Measurements from ENCODE around the gene FBLN2.

Gene FBLN2

GRCh38 chr3:13565581-13566452, 16.9 kb downstream of the FBLN2 start:
- H3K4me1 ChIP-seq (ENCODE audit: control insufficient read depth, low read depth, low read length): no peaks in the 10 kb centered on the region
- H3K27me3 ChIP-seq (ENCODE audit: control insufficient read depth, insufficient read depth, low read length): no peaks in the 10 kb centered on the region
- H3K36me3 ChIP-seq (ENCODE audit: control insufficient read depth, low read depth, low read length): no peaks in the 10 kb centered on the region
- H3K4me3 ChIP-seq (ENCODE audit: low read length): no peak overlapping the region
- H3K9ac ChIP-seq (ENCODE audit: low read length): no peak overlapping the region
- H3K27ac ChIP-seq (ENCODE audit: low read length): no peak overlapping the region
- H3K9me3 ChIP-seq (ENCODE audit: control insufficient read depth, low read depth, low read length): no peaks in the 10 kb centered on the region

GRCh38 chr3:13566453-13566748, 17.5 kb downstream of the FBLN2 start:
- no peak overlapping the region for H3K9ac ChIP-seq (ENCODE audit: low read length)
- no peaks in the 10 kb centered on the region for H3K4me1 ChIP-seq (ENCODE audit: control insufficient read depth, low read depth, low read length)
- no peaks in the 10 kb centered on the region for H3K9me3 ChIP-seq (ENCODE audit: control insufficient read depth, low read depth, low read length)
- no peak overlapping the region for H3K27ac ChIP-seq (ENCODE audit: low read length)
- H3K27me3 ChIP-seq (ENCODE audit: control insufficient read depth, insufficient read depth, low read length): no peaks in the 10 kb centered on the region
- no peaks in the 10 kb centered on the region for H3K36me3 ChIP-seq (ENCODE audit: control insufficient read depth, low read depth, low read length)
- H3K4me3 ChIP-seq (ENCODE audit: low read length): no peak overlapping the region

GRCh38 chr3:13566769-13567310, 17.9 kb downstream of the FBLN2 start:
- Histone ChIP-seq H3K9me3 (ENCODE audit: control insufficient read depth, low read depth, low read length) (no peaks in the 10 kb centered on the region), H3K27me3 (ENCODE audit: control insufficient read depth, insufficient read depth, low read length) (no peaks in the 10 kb centered on the region), H3K36me3 (ENCODE audit: control insufficient read depth, low read depth, low read length) (no peaks in the 10 kb centered on the region), H3K9ac (ENCODE audit: low read length) (no peak overlapping the region), H3K4me3 (ENCODE audit: low read length) (no peak overlapping the region), H3K27ac (ENCODE audit: low read length) (no peak overlapping the region), H3K4me1 (ENCODE audit: control insufficient read depth, low read depth, low read length) (no peaks in the 10 kb centered on the region)

- no peak overlapping the region for H3K4me3 ChIP-seq (ENCODE audit: low read length)
- no peaks in the 10 kb centered on the region for H3K36me3 ChIP-seq (ENCODE audit: control insufficient read depth, low read depth, low read length)
- H3K27ac ChIP-seq (ENCODE audit: low read length): no peak overlapping the region
- H3K27me3 ChIP-seq (ENCODE audit: control insufficient read depth, insufficient read depth, low read length): no peaks in the 10 kb centered on the region
- no peak overlapping the region for H3K9ac ChIP-seq (ENCODE audit: low read length)
- no peaks in the 10 kb centered on the region for H3K4me1 ChIP-seq (ENCODE audit: control insufficient read depth, low read depth, low read length)
- H3K9me3 ChIP-seq (ENCODE audit: control insufficient read depth, low read depth, low read length): no peaks in the 10 kb centered on the region
These were observed 19.0 kb downstream of the FBLN2 start for GRCh38 chr3:13567684-13568514.

GRCh38 chr3:13568515-13569028, 19.6 kb downstream of the FBLN2 start:
- H3K27ac ChIP-seq (ENCODE audit: low read length): no peak overlapping the region
- H3K36me3 ChIP-seq (ENCODE audit: control insufficient read depth, low read depth, low read length): no peaks in the 10 kb centered on the region
- H3K27me3 ChIP-seq (ENCODE audit: control insufficient read depth, insufficient read depth, low read length): no peaks in the 10 kb centered on the region
- H3K9ac ChIP-seq (ENCODE audit: low read length): no peak overlapping the region
- H3K9me3 ChIP-seq (ENCODE audit: control insufficient read depth, low read depth, low read length): no peaks in the 10 kb centered on the region
- H3K4me3 ChIP-seq (ENCODE audit: low read length): no peak overlapping the region
- no peaks in the 10 kb centered on the region for H3K4me1 ChIP-seq (ENCODE audit: control insufficient read depth, low read depth, low read length)

GRCh38 chr3:13569201-13569600, 20.3 kb downstream of the FBLN2 start:
- no peak overlapping the region for H3K4me3 ChIP-seq (ENCODE audit: low read length)
- no peaks in the 10 kb centered on the region for H3K9me3 ChIP-seq (ENCODE audit: control insufficient read depth, low read depth, low read length)
- H3K27me3 ChIP-seq (ENCODE audit: control insufficient read depth, insufficient read depth, low read length): no peaks in the 10 kb centered on the region
- peaks cover under 1% of the 10 kb centered on the region for H3K4me1 ChIP-seq (ENCODE audit: control insufficient read depth, low read depth, low read length)
- no peak overlapping the region for H3K27ac ChIP-seq (ENCODE audit: low read length)
- no peaks in the 10 kb centered on the region for H3K36me3 ChIP-seq (ENCODE audit: control insufficient read depth, low read depth, low read length)
- no peak overlapping the region for H3K9ac ChIP-seq (ENCODE audit: low read length)

- no peaks in the 10 kb centered on the region for H3K36me3 ChIP-seq (ENCODE audit: control insufficient read depth, low read depth, low read length)
- H3K9me3 ChIP-seq (ENCODE audit: control insufficient read depth, low read depth, low read length): no peaks in the 10 kb centered on the region
- H3K27me3 ChIP-seq (ENCODE audit: control insufficient read depth, insufficient read depth, low read length): no peaks in the 10 kb centered on the region
- H3K4me3 ChIP-seq (ENCODE audit: low read length): no peak overlapping the region
- peaks cover 6% of the 10 kb centered on the region for H3K4me1 ChIP-seq (ENCODE audit: control insufficient read depth, low read depth, low read length)
- no peak overlapping the region for H3K9ac ChIP-seq (ENCODE audit: low read length)
- no peak overlapping the region for H3K27ac ChIP-seq (ENCODE audit: low read length)
These were observed 20.9 kb downstream of the FBLN2 start for GRCh38 chr3:13569641-13570390.

- peaks cover 13% of the 10 kb centered on the region for H3K4me1 ChIP-seq (ENCODE audit: control insufficient read depth, low read depth, low read length)
- H3K9me3 ChIP-seq (ENCODE audit: control insufficient read depth, low read depth, low read length): no peaks in the 10 kb centered on the region
- no peaks in the 10 kb centered on the region for H3K27me3 ChIP-seq (ENCODE audit: control insufficient read depth, insufficient read depth, low read length)
- H3K36me3 ChIP-seq (ENCODE audit: control insufficient read depth, low read depth, low read length): no peaks in the 10 kb centered on the region
- no peak overlapping the region for H3K27ac ChIP-seq (ENCODE audit: low read length)
- no peak overlapping the region for H3K4me3 ChIP-seq (ENCODE audit: low read length)
- no peak overlapping the region for H3K9ac ChIP-seq (ENCODE audit: low read length)
These were observed 21.7 kb downstream of the FBLN2 start for GRCh38 chr3:13570391-13571194.

- peaks cover 19% of the 10 kb centered on the region for H3K4me1 ChIP-seq (ENCODE audit: control insufficient read depth, low read depth, low read length)
- no peaks in the 10 kb centered on the region for H3K36me3 ChIP-seq (ENCODE audit: control insufficient read depth, low read depth, low read length)
- no peaks in the 10 kb centered on the region for H3K27me3 ChIP-seq (ENCODE audit: control insufficient read depth, insufficient read depth, low read length)
- no peak overlapping the region for H3K27ac ChIP-seq (ENCODE audit: low read length)
- no peak overlapping the region for H3K9ac ChIP-seq (ENCODE audit: low read length)
- H3K4me3 ChIP-seq (ENCODE audit: low read length): no peak overlapping the region
- no peaks in the 10 kb centered on the region for H3K9me3 ChIP-seq (ENCODE audit: control insufficient read depth, low read depth, low read length)
These were observed 22.3 kb downstream of the FBLN2 start for GRCh38 chr3:13571264-13571663.

- Histone ChIP-seq H3K4me3 (ENCODE audit: low read length) (no peak overlapping the region), H3K9me3 (ENCODE audit: control insufficient read depth, low read depth, low read length) (no peaks in the 10 kb centered on the region), H3K36me3 (ENCODE audit: control insufficient read depth, low read depth, low read length) (no peaks in the 10 kb centered on the region), H3K4me1 (ENCODE audit: control insufficient read depth, low read depth, low read length) (peaks cover 20% of the 10 kb centered on the region), H3K9ac (ENCODE audit: low read length) (no peak overlapping the region), H3K27me3 (ENCODE audit: control insufficient read depth, insufficient read depth, low read length) (no peaks in the 10 kb centered on the region), H3K27ac (ENCODE audit: low read length) (no peak overlapping the region)
These were observed 23.2 kb downstream of the FBLN2 start for GRCh38 chr3:13571831-13572750.
